Karpas-422 (cell line): Measurements from ENCODE around the gene CNOT11. TPM values are rescaled to one million over a fixed set of nuclear protein-coding genes. Genes with fewer than 3 reads are reported as not detected.

Experiments
- DNase-seq: peaks from one replicate; pipeline ENCODE4 v3.0.0-alpha.2; 2015
- H2AFZ ChIP-seq: fragments of 200-600 bp; sonication (generic); 2 replicates; pipeline ENCODE4 v1.6.1; 2014; ENCODE audit warnings: antibody characterized with exemption, low read length, mixed read lengths
- H3K27ac ChIP-seq: fragments of 200-600 bp; sonication (generic); 2 replicates; pipeline ENCODE4 v1.5.1; 2014; ENCODE audit warnings: mild to moderate bottlenecking, low read length, moderate library complexity
- H3K27me3 ChIP-seq: fragments of 200-600 bp; sonication (generic); 2 replicates; pipeline ENCODE4 v1.6.1; 2014; ENCODE audit warnings: low read length, mixed read lengths
- H3K36me3 ChIP-seq: fragments of 200-600 bp; sonication (generic); 2 replicates; pipeline ENCODE4 v1.6.1; 2014; ENCODE audit warnings: low read length, mixed read lengths; ENCODE audit not compliant: insufficient read depth
- H3K4me1 ChIP-seq: fragments of 200-600 bp; sonication (generic); 2 replicates; pipeline ENCODE4 v1.6.1; 2014; ENCODE audit warnings: mild to moderate bottlenecking, low read length, mixed read lengths
- H3K4me2 ChIP-seq: fragments of 200-600 bp; sonication (generic); 2 replicates; pipeline ENCODE4 v1.6.1; 2014; ENCODE audit warnings: low read length, low read depth, mild to moderate bottlenecking; ENCODE audit not compliant: poor library complexity, severe bottlenecking
- H3K4me3 ChIP-seq: fragments of 200-600 bp; sonication (generic); 2 replicates; pipeline ENCODE4 v1.5.1; 2014; ENCODE audit warnings: mild to moderate bottlenecking, antibody characterized with exemption, low read length, mixed read lengths
- H3K79me2 ChIP-seq: fragments of 200-600 bp; sonication (generic); 2 replicates; pipeline ENCODE4 v1.6.1; 2014; ENCODE audit warnings: mild to moderate bottlenecking, low read length, mixed read lengths
- H3K9ac ChIP-seq: fragments of 200-600 bp; sonication (generic); 2 replicates; pipeline ENCODE4 v1.6.0; 2014; ENCODE audit warnings: low read length
- H3K9me2 ChIP-seq: fragments of 200-600 bp; sonication (generic), shearing (Covaris generic); replicated peaks from 2 replicates; pipeline ENCODE4 v1.6.0; 2014; ENCODE audit warnings: mild to moderate bottlenecking, low read length, moderate library complexity; ENCODE audit not compliant: insufficient read depth
- H3K9me3 ChIP-seq: fragments of 300-700, 200-600 bp; sonication (generic); 2 replicates; pipeline ENCODE4 v1.6.1; 2014; ENCODE audit warnings: low read length, mixed read lengths
- H4K20me1 ChIP-seq: fragments of 200-600 bp; sonication (generic); 2 replicates; pipeline ENCODE4 v1.6.1; 2014; ENCODE audit warnings: mild to moderate bottlenecking, antibody characterized with exemption, low read length, low read depth; ENCODE audit not compliant: insufficient read depth
- total RNA-seq: library from RNA; depleted of rRNA; stranded (reverse); fragments of >200 nt; shearing (Covaris generic); gene quantifications from 2 replicates; pipeline ENCODE4 v1.2.3, GENCODE V29; 2014; ENCODE audit warnings: low replicate concordance

Gene CNOT11
- total RNA-seq, 1 experiment from 2014 or later: 78.2 TPM

DNA sequence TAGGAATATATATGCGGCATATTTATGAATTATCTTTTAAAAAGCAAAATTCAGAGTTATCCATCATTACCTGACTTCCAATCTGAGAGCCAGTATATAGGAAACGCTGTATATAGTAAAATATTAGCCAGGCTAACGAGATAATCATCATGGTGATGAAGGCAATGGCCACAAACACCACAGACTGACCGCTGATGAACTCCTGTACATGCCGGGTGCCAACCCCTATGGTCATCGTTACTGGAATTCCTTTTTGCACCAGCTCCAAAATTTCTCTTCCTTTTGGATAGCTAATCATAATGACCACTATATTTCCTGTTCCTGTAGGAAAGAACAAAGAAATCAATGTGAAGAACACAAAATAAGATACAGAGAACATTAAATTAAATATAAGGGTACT lies 42.2 kb downstream of the CNOT11 start:
- Histone ChIP-seq H3K4me1 (no peaks in the 10 kb centered on the region), H3K9ac (no peak overlapping the region), H3K4me2 (no peak overlapping the region), H3K36me3 (no peaks in the 10 kb centered on the region), H3K9me3 (no peaks in the 10 kb centered on the region), H3K4me3 (no peak overlapping the region), H3K9me2 (no peaks in the 10 kb centered on the region), H3K79me2 (no peaks in the 10 kb centered on the region), H3K27ac (no peak overlapping the region), H4K20me1 (no peaks in the 10 kb centered on the region), H3K27me3 (no peaks in the 10 kb centered on the region), H2AFZ (no peak overlapping the region)
- no peak for DNase-seq

DNA sequence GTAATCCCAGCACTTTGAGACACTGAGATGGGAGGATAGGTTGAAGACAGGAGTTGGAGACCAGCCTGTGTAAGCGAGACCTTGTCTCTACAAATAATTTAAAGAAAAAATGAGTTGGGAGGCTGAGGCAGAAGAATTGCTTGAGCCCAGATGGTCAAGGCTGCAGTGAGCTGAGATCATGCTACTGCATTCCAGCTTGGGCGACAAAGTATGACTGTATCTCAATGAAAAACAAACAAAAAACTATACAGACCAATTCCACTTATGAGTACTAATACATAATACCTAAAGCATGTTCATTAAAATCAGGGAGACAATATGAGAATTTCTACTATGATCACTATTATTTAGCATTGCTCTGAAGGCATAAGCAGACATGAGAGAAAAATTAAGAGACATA lies 43.2 kb downstream of the CNOT11 start:
- Histone ChIP-seq H3K4me3 (no peak overlapping the region), H3K4me2 (no peak overlapping the region), H3K9ac (no peak overlapping the region), H3K27ac (no peak overlapping the region), H3K4me1 (no peaks in the 10 kb centered on the region), H3K79me2 (no peaks in the 10 kb centered on the region), H3K9me3 (no peaks in the 10 kb centered on the region), H3K9me2 (no peaks in the 10 kb centered on the region), H3K36me3 (no peaks in the 10 kb centered on the region), H4K20me1 (no peaks in the 10 kb centered on the region), H3K27me3 (no peaks in the 10 kb centered on the region), H2AFZ (no peak overlapping the region)
- DNase-seq: no peak

DNA sequence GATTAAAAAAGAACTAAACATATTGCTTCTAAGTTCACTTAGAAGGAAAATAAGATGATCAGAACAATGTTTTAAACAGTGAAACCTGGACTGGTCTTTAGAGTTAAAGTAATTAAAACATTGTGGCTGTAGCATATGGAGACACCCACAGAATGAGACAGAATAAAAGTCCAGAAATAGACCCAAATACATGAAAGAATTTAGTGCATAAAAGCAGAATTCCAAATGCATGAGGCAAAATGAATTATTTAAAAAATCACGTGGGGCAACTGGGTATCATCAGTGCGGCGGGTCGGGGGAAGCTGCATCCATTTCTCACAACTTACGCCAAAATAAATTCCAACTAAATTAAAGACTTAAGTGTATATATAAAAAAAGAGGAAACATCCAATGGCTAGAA lies 43.7 kb downstream of the CNOT11 start:
- Histone ChIP-seq H3K9ac (no peak overlapping the region), H3K4me2 (no peak overlapping the region), H3K9me3 (no peaks in the 10 kb centered on the region), H3K27ac (no peak overlapping the region), H4K20me1 (no peaks in the 10 kb centered on the region), H2AFZ (no peak overlapping the region), H3K4me3 (no peak overlapping the region), H3K9me2 (no peaks in the 10 kb centered on the region), H3K79me2 (no peaks in the 10 kb centered on the region), H3K36me3 (no peaks in the 10 kb centered on the region), H3K4me1 (no peaks in the 10 kb centered on the region), H3K27me3 (no peaks in the 10 kb centered on the region)
- no peak for DNase-seq

DNA sequence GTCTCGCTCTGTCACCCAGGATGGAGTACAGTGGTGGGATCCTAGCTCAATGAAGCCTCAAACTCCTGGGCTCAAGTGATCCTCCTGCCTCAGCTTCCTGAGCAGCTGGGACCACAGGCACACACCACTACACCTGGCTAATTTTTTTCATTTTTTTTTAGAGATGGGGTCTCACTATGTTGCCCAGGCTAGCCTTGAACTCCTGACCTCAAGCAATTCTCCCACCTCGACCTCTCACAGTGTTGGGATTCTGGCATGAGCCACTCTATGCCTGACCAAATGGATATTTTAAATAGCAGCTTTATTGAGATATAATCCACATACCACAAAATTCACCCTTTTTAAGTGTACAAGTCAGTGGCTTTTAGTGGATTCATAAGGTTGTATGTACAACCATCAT lies 44.7 kb downstream of the CNOT11 start:
- Histone ChIP-seq H3K4me3 (no peak overlapping the region), H3K9ac (no peak overlapping the region), H3K79me2 (no peaks in the 10 kb centered on the region), H2AFZ (no peak overlapping the region), H3K36me3 (no peaks in the 10 kb centered on the region), H3K9me3 (no peaks in the 10 kb centered on the region), H3K9me2 (no peaks in the 10 kb centered on the region), H3K27me3 (no peaks in the 10 kb centered on the region), H3K4me1 (no peaks in the 10 kb centered on the region), H3K4me2 (no peak overlapping the region), H3K27ac (no peak overlapping the region), H4K20me1 (no peaks in the 10 kb centered on the region)
- DNase-seq: no peak

DNA sequence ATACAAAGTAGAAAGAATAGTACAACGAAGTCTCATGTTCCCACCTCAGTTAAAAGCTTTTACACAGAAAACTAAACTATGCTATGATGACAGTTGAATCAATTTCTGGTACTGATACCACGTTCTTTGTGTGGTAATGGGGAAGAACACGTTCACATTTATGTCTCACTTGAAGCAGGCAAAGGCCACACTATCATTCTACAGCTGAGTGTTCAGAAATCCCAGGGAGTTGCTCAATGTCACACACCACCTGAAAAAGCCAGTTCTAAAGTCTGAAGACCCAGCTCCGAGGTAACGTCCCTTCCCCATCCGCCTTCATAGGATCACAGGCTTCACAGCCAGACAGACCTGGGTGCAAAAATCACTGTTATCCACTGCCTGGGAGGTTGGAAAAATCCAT lies 46.9 kb downstream of the CNOT11 start:
- Histone ChIP-seq H3K4me3 (no peak overlapping the region), H2AFZ (no peak overlapping the region), H3K9ac (no peak overlapping the region), H4K20me1 (no peaks in the 10 kb centered on the region), H3K4me2 (no peak overlapping the region), H3K9me2 (no peaks in the 10 kb centered on the region), H3K27ac (no peak overlapping the region), H3K79me2 (no peaks in the 10 kb centered on the region), H3K4me1 (no peaks in the 10 kb centered on the region), H3K27me3 (no peaks in the 10 kb centered on the region), H3K9me3 (no peaks in the 10 kb centered on the region), H3K36me3 (no peaks in the 10 kb centered on the region)
- DNase-seq: no peak

DNA sequence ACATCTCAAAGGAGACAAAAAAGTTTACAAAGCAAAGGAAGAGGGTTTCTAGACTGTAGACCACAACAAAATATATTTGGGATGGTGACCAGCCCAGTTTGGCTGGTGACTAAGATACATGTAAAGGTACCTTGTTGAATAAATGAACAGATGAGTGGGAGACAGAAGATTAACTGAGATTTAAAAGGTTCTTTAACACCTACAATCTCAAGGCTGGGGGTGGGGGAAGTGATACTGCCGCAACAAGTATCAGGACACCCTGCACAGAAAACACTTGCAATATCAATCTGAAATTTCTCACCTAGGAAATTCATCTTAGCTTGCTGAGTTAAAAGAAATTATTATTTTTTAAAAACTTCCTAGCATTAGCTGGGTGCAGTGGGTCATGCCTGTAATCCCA lies 47.5 kb downstream of the CNOT11 start:
- Histone ChIP-seq H3K36me3 (no peaks in the 10 kb centered on the region), H3K27me3 (no peaks in the 10 kb centered on the region), H3K4me2 (no peak overlapping the region), H3K27ac (no peak overlapping the region), H3K4me1 (no peaks in the 10 kb centered on the region), H3K9me3 (no peaks in the 10 kb centered on the region), H3K9me2 (no peaks in the 10 kb centered on the region), H2AFZ (no peak overlapping the region), H4K20me1 (no peaks in the 10 kb centered on the region), H3K9ac (no peak overlapping the region), H3K4me3 (no peak overlapping the region), H3K79me2 (no peaks in the 10 kb centered on the region)
- no peak for DNase-seq

DNA sequence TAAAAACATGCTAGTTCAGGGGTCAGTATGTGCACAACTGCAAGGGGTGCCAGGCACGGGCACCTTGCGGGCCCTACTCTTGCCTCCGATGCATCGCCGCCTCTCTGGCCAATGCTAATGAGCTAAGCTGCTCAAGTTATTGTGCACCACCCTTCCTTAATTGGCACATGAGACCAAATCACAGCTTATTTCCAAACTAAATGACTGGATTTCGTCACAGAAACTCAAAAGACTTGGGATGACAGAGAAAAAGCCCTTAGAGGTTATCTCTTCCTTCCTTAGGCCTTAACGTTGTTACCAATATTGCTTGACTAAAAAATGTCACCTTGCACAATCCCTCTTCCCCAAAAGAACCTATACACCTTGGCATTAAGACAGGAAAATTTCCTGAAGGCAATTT lies 48.1 kb downstream of the CNOT11 start:
- Histone ChIP-seq H4K20me1 (no peaks in the 10 kb centered on the region), H3K9me2 (no peaks in the 10 kb centered on the region), H3K27ac (no peak overlapping the region), H3K9me3 (no peaks in the 10 kb centered on the region), H2AFZ (no peak overlapping the region), H3K36me3 (no peaks in the 10 kb centered on the region), H3K4me2 (no peak overlapping the region), H3K9ac (no peak overlapping the region), H3K27me3 (no peaks in the 10 kb centered on the region), H3K4me1 (no peaks in the 10 kb centered on the region), H3K4me3 (no peak overlapping the region), H3K79me2 (no peaks in the 10 kb centered on the region)
- no peak for DNase-seq

DNA sequence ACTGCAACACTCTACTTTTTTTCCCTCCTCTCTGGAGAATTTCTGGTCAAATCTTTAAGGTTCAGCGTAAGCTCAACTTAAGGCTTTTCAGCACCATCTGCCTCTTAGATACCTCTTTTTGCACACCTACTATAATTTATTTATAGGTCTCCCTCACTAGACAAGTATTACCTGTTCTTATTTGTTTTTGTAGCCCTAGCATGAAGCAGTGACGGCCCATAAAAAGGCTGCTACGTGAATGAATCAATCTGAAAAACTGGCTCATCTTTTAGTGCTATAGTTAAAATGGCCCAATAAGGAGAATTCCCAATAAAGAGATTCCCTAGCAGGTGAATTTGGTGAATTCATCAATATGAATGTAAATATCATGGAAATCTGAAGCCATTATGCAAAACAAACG lies 49.3 kb downstream of the CNOT11 start:
- H3K79me2 ChIP-seq: no peaks in the 10 kb centered on the region
- no peaks in the 10 kb centered on the region for H3K9me3 ChIP-seq
- H3K9me2 ChIP-seq: no peaks in the 10 kb centered on the region
- no peaks in the 10 kb centered on the region for H4K20me1 ChIP-seq
- no peak overlapping the region for H2AFZ ChIP-seq
- no peaks in the 10 kb centered on the region for H3K36me3 ChIP-seq
- no peaks in the 10 kb centered on the region for H3K4me1 ChIP-seq
- H3K4me2 ChIP-seq: no peak overlapping the region
- no peak for DNase-seq
- H3K9ac ChIP-seq: no peak overlapping the region
- no peak overlapping the region for H3K27ac ChIP-seq
- no peak overlapping the region for H3K4me3 ChIP-seq
- H3K27me3 ChIP-seq: no peaks in the 10 kb centered on the region

DNA sequence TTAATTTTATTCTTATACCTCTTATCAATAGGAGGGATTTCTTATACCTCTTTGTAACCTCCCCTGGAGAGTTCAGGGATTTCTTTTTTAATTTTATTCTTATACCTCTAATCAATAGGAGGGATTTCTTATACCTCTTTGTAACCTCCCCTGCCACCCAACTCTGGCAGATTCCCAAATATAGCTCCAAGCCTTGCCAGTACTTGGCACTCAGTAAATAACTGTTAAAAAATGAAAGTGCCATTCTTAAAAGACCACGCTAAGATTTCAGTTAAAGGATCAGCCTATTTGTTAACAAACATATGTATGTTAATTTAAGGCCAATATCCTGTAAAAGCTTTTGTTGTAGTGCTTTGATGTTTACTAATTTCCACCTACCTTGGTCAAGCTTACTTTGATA lies 51.0 kb downstream of the CNOT11 start:
- H2AFZ ChIP-seq: no peak overlapping the region
- H3K4me2 ChIP-seq: no peak overlapping the region
- no peaks in the 10 kb centered on the region for H3K9me3 ChIP-seq
- no peaks in the 10 kb centered on the region for H3K27me3 ChIP-seq
- H3K4me3 ChIP-seq: no peak overlapping the region
- H3K4me1 ChIP-seq: peaks cover 9% of the 10 kb centered on the region
- H4K20me1 ChIP-seq: no peaks in the 10 kb centered on the region
- H3K79me2 ChIP-seq: no peaks in the 10 kb centered on the region
- no peaks in the 10 kb centered on the region for H3K36me3 ChIP-seq
- no peak for DNase-seq
- no peak overlapping the region for H3K27ac ChIP-seq
- H3K9me2 ChIP-seq: no peaks in the 10 kb centered on the region
- no peak overlapping the region for H3K9ac ChIP-seq
